Activated T-helper 9 cell treated with anti-CD3 and anti-CD28 coated beads, Interleukin-2, amount 50 U/mL, for 16 hours (primary cell): ENCODE results near the gene INO80B.
"Not testable (repeated sequence)": the region's sequence is repeated elsewhere in the genome, so short reads cannot be mapped to it uniquely, and the experiment has no call there.

Experiments used
- DNase-seq: peaks from one replicate; pipeline ENCODE4 v3.0.0-alpha.2; 2020; ENCODE audit warnings: low read depth

Gene INO80B

GRCh38 chr2:74481961-74482800 lies 27.3 kb downstream of the INO80B start:
- peak; percentile 44 for DNase-seq

DNA sequence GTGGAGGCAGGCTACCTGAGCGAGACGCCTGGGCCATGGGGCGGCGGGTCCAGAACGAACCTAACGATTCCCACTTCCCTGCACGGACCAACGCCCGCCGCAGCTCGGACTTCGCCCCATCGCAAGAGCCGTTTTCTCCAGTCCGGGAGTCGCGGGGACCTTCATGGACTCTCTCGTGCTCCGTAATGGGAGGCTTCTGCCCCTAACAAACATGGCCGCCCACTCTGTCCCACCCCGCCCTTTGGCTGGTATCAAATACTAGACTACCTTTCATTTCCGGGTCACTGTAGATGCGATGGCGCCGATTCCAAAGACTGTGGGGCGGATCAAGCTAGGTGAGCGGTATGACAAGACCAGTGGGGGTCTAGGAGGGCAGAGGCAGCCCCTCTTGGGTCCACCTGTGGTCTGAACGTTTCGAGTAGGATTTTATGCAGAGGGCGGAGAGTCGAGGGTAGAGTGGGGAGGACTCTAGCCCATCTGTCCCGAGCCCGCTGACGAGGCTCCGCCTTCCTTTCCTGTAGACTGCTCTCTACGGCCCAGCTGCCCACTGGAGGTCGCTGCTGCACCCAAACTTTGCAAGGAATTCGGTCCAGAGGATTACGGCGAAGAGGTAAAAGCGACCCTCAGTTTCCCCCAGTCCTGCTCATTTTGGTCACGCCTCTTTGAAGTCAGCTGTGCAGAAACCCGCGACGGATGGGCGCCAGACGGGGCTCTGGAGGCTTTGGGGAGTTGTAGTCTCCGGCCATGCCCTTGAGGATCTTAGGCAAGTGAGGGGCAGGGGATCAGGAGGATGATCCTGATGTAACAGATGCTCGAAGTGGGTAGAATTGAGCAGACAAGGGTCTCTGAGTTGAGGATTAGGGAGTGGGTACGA lies 28.2 kb downstream of the INO80B start, which contains the start of the genes CCDC142 and TTC31:
Gene CCDC142, minus strand, starts transcription at position 198 of the 874 bp plus-strand sequence. Its CDS starts 161 bp downstream, at position 37.
Gene TTC31, plus strand, starts transcription at position 281 of the 874 bp plus-strand sequence. Its CDS starts 15 bp downstream, at position 296.
- DNase-seq = peak; percentile 86

DNA sequence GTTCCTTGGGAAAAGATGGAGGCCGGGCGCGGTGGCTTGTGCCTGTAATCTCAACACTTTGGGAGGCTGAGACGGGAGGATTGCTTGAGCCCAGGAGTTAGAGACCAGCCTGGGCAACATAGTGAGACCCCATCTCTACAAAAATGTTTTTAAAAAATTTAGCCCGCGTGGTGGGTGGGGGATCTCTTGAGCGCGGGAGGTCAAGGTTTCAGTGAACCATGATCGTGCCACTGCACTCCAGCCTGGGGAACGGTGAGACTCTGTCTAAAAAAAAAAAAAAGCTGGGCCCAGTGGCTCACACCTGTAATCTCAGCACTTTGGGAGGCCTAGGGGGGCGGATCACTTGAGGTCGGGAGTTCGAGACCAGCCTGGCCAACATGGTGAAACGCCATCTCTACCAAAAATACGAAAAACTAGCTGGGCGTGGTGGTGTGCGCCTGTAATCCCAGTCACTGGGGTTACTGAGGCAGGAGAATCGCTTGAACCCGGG lies 28.8 kb downstream of the INO80B start:
- DNase-seq = not testable (repeated sequence)

DNA sequence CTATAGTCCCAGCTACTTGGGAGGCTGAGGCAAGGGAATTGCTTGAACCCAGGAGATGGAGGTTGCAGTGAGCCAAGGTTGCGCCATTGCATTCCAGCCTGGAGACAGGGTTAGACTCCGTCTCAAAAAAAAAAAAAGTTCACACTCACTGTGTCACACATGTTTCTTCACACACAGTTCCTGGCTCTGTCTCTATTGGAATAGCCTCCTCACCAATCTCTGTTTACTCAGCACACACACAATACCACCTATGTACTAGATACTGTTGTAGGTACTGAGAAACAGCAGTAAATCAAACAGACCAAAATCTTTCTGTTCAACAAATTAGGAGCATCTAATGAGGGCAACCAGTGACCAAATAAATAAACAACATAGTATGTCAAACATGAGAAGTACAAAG lies 31.3 kb downstream of the INO80B start:
- DNase-seq = no peak

DNA sequence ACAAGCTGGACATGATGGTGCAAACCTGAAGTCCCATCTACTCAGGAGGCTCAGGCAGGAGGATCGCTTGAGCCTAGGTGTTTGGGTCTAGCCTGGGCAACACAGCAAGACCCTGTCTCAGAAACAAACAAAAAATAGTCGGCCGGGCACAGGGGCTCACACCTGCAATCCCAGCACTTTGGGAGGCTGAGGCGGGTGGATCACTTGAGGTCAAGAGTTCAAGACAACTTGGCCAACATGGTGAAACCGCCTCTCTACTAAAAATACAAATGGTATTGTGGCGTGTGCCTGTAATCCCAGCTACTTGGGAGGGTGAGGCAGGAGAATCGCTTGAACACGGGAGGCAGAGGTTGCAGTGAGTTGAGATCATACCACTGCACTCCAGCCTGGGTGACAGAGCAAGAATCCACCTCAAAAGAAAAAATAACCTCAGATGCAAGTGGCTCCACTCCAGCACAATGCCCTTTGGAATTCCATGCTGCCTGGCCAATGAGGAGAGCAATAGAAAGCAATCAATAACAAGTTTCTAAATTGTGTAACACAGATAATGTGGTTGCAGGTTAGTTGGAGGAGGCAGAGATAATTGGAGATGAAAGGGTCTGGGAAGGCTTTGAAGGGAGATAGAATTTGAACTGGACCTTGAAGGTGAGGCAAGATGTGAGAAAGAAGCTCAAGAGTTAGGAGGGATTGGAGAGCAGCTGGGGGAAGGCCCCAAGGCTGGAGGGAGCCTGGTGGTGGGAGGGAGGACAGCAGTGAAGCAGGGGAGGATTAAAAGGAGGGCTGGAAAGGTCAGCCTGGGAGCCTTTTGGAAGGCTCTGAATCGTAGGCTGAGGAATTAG lies 34.0 kb downstream of the INO80B start:
- DNase-seq = no peak

- no peak for DNase-seq
These were observed 35.0 kb downstream of the INO80B start for GRCh38 chr2:74489906-74490305.

GRCh38 chr2:74491648-74492544 lies 37.0 kb downstream of the INO80B start:
- DNase-seq = no peak

- DNase-seq = no peak
These were observed 38.7 kb downstream of the INO80B start for GRCh38 chr2:74493546-74493945.

DNA sequence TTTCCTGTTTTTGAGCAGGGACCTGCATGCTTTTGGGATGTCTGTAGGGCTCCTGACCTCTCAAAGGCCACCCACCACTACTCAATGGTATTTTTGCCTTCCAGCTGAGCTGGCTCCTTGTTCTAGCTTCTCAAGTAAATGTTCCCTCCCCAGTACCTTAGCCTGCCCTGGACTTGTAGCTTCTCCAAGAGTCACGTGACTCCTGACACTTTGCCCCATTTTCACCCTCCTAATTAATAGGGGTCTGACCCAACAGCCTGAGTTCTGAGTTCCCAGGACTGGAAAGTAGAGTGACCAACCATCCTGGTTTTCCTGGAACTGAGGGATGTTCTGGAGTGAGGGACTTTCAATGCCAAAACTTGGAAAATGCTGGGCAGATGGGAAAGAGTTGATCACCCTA lies 40.6 kb downstream of the INO80B start:
- no peak for DNase-seq

GRCh38 chr2:74496997-74497776 lies 42.3 kb downstream of the INO80B start:
- DNase-seq = no peak

DNA sequence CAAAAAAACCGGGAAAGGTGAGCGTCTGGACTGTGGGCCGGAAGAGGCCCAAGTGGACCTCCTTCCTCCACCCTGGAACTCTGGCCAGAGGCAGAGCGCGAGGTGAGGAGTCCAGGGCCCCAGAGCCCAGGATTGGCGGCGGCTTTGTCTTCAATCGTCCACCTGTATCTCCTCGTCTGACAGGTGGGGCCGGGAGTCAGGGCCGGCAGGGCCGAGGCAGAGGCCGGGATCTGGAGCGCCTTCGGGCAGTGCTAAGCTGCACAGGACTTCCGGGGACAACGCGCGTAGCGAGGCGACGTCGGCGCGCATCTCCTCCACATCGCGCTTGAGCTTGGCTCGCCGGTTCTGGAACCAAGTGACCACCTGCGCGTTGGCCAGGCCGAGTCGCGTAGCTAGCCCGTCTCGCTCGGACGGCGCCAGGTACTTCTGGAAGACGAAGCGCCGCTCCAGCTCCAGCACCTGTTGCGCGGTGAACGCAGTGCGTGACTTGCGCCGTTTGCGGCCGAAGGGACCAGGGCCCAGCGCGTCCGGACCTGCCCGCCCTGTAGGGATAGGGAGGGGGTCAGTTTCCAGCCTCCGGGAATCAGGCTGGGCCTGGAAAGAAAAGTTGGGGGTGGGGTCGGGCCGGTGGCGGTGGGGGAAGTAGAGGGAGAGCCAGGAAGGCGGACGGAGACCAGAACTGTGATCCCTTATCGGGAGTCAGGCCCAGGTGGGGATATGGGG lies 43.1 kb downstream of the INO80B start:
- DNase-seq = no peak

- no peak for DNase-seq
These were observed 43.8 kb downstream of the INO80B start for GRCh38 chr2:74498500-74499266.

- DNase-seq = no peak
These were observed 44.5 kb downstream of the INO80B start, which contains the start of gene LBX2 for GRCh38 chr2:74499267-74499939. TSS of gene LBX2 (minus strand) at chr2:74499603. CDS start at chr2:74499537, 66 bp downstream.

DNA sequence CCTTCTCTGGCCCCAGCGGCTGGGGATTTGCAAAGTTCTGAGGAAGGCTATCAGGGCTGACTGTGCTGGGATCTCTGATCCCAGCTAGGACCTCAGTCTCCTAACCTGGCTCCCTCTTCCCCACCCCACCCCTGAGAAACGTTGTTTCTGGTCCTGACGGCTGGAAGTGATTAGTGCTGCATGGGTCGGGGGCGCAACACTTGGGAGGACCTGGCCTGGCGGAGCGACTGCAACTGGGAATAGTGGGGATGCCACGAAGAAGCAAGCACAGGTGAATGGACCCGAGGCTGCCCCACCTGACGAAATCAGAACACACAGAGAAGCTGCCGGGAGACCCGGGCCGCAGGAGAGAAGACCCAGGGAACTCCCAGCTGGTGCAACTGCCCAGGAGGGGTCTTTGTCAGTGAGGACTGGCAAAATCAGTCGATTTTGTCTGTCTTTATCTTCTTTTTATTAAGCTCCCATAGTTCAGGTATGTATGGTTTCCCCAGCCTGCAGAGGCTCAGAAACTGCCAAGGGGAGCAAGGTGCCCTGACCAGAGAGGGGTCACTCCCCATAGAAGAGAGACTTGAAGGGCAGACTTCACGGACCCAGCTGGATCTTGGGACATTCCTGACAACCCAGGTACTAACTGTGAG lies 45.2 kb downstream of the INO80B start:
- no peak for DNase-seq

GRCh38 chr2:74500578-74500946 lies 45.7 kb downstream of the INO80B start:
- DNase-seq = no peak

- DNase-seq = no peak
These were observed 46.6 kb downstream of the INO80B start for GRCh38 chr2:74501335-74502071.
